HEK293 (cell line): ENCODE results near the gene LRRC23.

Experiments
- KLF1 ChIP-seq: fragments of 450-650 bp; formaldehyde crosslinking; IDR thresholded peaks from 2 replicates; pipeline ENCODE4 v1.5.1; 2016; ENCODE audit warnings: missing biosample characterization, missing genetic modification characterization
- ZNF639 ChIP-seq: fragments of 450-650 bp; formaldehyde crosslinking; IDR thresholded peaks from 2 replicates; pipeline ENCODE4 v1.5.1; 2016; ENCODE audit warnings: missing biosample characterization, missing genetic modification characterization
- TF ChIP-seq, protein P1 (sequence below): fragments of 450-650 bp; formaldehyde crosslinking; IDR thresholded peaks from 2 replicates; pipeline ENCODE4 v1.5.1; 2016; ENCODE audit warnings: missing biosample characterization, missing genetic modification characterization

GRCh38 chr12:6928022-6928702, 23.5 kb downstream of the LRRC23 start:
- TF ChIP-seq, protein P1, sequence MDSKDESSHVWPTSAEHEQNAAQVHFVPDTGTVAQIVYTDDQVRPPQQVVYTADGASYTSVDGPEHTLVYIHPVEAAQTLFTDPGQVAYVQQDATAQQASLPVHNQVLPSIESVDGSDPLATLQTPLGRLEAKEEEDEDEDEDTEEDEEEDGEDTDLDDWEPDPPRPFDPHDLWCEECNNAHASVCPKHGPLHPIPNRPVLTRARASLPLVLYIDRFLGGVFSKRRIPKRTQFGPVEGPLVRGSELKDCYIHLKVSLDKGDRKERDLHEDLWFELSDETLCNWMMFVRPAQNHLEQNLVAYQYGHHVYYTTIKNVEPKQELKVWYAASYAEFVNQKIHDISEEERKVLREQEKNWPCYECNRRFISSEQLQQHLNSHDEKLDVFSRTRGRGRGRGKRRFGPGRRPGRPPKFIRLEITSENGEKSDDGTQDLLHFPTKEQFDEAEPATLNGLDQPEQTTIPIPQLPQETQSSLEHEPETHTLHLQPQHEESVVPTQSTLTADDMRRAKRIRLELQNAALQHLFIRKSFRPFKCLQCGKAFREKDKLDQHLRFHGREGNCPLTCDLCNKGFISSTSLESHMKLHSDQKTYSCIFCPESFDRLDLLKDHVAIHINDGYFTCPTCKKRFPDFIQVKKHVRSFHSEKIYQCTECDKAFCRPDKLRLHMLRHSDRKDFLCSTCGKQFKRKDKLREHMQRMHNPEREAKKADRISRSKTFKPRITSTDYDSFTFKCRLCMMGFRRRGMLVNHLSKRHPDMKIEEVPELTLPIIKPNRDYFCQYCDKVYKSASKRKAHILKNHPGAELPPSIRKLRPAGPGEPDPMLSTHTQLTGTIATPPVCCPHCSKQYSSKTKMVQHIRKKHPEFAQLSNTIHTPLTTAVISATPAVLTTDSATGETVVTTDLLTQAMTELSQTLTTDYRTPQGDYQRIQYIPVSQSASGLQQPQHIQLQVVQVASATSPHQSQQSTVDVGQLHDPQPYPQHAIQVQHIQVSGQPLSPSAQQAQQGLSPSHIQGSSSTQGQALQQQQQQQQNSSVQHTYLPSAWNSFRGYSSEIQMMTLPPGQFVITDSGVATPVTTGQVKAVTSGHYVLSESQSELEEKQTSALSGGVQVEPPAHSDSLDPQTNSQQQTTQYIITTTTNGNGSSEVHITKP (tag by site-specific recombination): no peak
- TF ChIP-seq KLF1 (tag by site-specific recombination): no peak
- no peak for TF ChIP-seq ZNF639 (tag by site-specific recombination)
